ENCODE data around the gene CACNA1C. TPM values are rescaled to one million over a fixed set of nuclear protein-coding genes. Genes with fewer than 3 reads are reported as not detected.
A peak's percentile ranks its signal among the peaks of the same experiment; 100 is the strongest.

CACNA1C gene
- total RNA-seq, 4 donors from 2014 or later, result 0.38 to 2.4 (median 1.4) TPM

- H3K4me3 ChIP-seq (ENCODE audit: low read depth, poor library complexity, severe bottlenecking), result no peak overlapping the region
- no peak for DNase-seq (ENCODE audit: low spot score in 2 of 2)
- whole genome bisulfite sequencing, 2 donors, result 72 to 99% methylated on average over 2 of the region's 2 CpGs
- TF ChIP-seq POLR2A (IDR thresholded peaks at IDR 0.05), result no peak
- intact Hi-C loops (cut with DNase I; ENCODE audit: low total_unique reads), result no loop called here
These were observed 261.7 kb downstream of the CACNA1C start for GRCh38 chr12:2314492-2314891.

- TF ChIP-seq POLR2A (IDR thresholded peaks at IDR 0.05) (no peak), CTCF (IDR thresholded peaks at IDR 0.05) (no peak)
- no peak overlapping the region for H3K4me3 ChIP-seq (ENCODE audit: low read depth, poor library complexity, severe bottlenecking)
- DNase-seq (ENCODE audit: low spot score in 2 of 2), result no peak
- 73 to 85% methylated on average over 11 of the region's 11 CpGs for WGBS, 2 donors
- intact Hi-C loops (cut with DNase I; ENCODE audit: low total_unique reads), result no loop called here
These were observed 265.0 kb downstream of the CACNA1C start for GRCh38 chr12:2317772-2318171.

GRCh38 chr12:2318286-2318685, 265.5 kb downstream of the CACNA1C start:
- no peak overlapping the region for H3K4me3 ChIP-seq (ENCODE audit: low read depth, poor library complexity, severe bottlenecking)
- intact Hi-C loops (cut with DNase I; ENCODE audit: low total_unique reads), result no loop called here
- TF ChIP-seq CTCF (IDR thresholded peaks at IDR 0.05), result no peak
- no peak for TF ChIP-seq POLR2A (IDR thresholded peaks at IDR 0.05)
- DNase-seq (ENCODE audit: low spot score in 2 of 2), result no peak
- WGBS, 2 donors, result 82 to 90% methylated on average over 8 of the region's 8 CpGs

GRCh38 chr12:2319136-2319535, 266.3 kb downstream of the CACNA1C start:
- peak in 1 of 2 donors; percentile 79 for DNase-seq (ENCODE audit: low spot score in 2 of 2)
- no peak for TF ChIP-seq POLR2A (IDR thresholded peaks at IDR 0.05)
- no peak overlapping the region for H3K4me3 ChIP-seq (ENCODE audit: low read depth, poor library complexity, severe bottlenecking)
- intact Hi-C loops (cut with DNase I; ENCODE audit: low total_unique reads), result no loop called here
- 90 to 92% methylated on average over 13 to 14 of the region's 14 CpGs for WGBS, 2 donors

- 32 to 41% methylated on average over 6 of the region's 6 CpGs for WGBS, 2 donors
- no peak for DNase-seq (ENCODE audit: low spot score in 2 of 2)
These were observed 267.1 kb downstream of the CACNA1C start for GRCh38 chr12:2319737-2320506.

GRCh38 chr12:2320841-2321240, 268.1 kb downstream of the CACNA1C start:
- intact Hi-C loops (cut with DNase I; ENCODE audit: low total_unique reads), result no loop called here
- TF ChIP-seq CTCF (IDR thresholded peaks at IDR 0.05) (no peak), POLR2A (IDR thresholded peaks at IDR 0.05) (no peak)
- no peak overlapping the region for H3K4me3 ChIP-seq (ENCODE audit: low read depth, poor library complexity, severe bottlenecking)
- DNase-seq (ENCODE audit: low spot score in 2 of 2), result no peak
- 59 to 65% methylated on average over 4 of the region's 4 CpGs for WGBS, 2 donors

More at GRCh38 chr12:2319737-2320506, 267.1 kb downstream of the CACNA1C start:
- no peak for TF ChIP-seq POLR2A (IDR thresholded peaks at IDR 0.05)
- no peak for TF ChIP-seq CTCF (IDR thresholded peaks at IDR 0.05)
- H3K4me3 ChIP-seq (ENCODE audit: low read depth, poor library complexity, severe bottlenecking), result no peak overlapping the region
- intact Hi-C loops (cut with DNase I; ENCODE audit: low total_unique reads), result no loop called here
